GM23248 (cell line): ENCODE measurements around the gene XIAP. TPM values are rescaled to one million over a fixed set of nuclear protein-coding genes. Genes with fewer than 3 reads are reported as not detected.
A peak's percentile ranks its signal among the peaks of the same experiment; 100 is the strongest.

Source experiments
- DNase-seq: peaks from one replicate; pipeline ENCODE4 v3.0.0-alpha.2; 2015
- H2AFZ ChIP-seq: fragments of 200-600 bp; sonication (generic); 2 replicates; pipeline ENCODE4 v1.6.1; 2016; ENCODE audit warnings: antibody characterized with exemption
- H3F3A ChIP-seq: fragments of 200-600 bp; sonication (generic); 2 replicates; pipeline ENCODE4 v1.6.1; 2016; ENCODE audit warnings: mild to moderate bottlenecking, antibody characterized with exemption, mixed run types; ENCODE audit not compliant: insufficient read depth
- H3K27ac ChIP-seq: fragments of 200-600 bp; sonication (generic); 2 replicates; pipeline ENCODE4 v1.5.1; 2016; ENCODE audit warnings: mild to moderate bottlenecking
- H3K27me3 ChIP-seq: fragments of 200-600 bp; sonication (generic); replicated peaks from 2 replicates; pipeline ENCODE4 v1.6.1; 2016; ENCODE audit warnings: mild to moderate bottlenecking; ENCODE audit not compliant: insufficient read depth
- H3K36me3 ChIP-seq: fragments of 200-600 bp; sonication (generic); 2 replicates; pipeline ENCODE4 v1.6.1; 2016; ENCODE audit warnings: low read depth, mild to moderate bottlenecking
- H3K4me1 ChIP-seq: fragments of 200-600 bp; sonication (generic); 2 replicates; pipeline ENCODE4 v1.6.1; 2016; ENCODE audit warnings: mild to moderate bottlenecking; ENCODE audit not compliant: insufficient read depth
- H3K4me2 ChIP-seq: fragments of 200-600 bp; sonication (generic); one replicate; pipeline ENCODE4 v1.6.1; 2016; ENCODE audit warnings: mild to moderate bottlenecking; ENCODE audit not compliant: unreplicated experiment
- H3K4me3 ChIP-seq: fragments of 200-600 bp; sonication (generic); 2 replicates; pipeline ENCODE4 v1.5.1; 2016; ENCODE audit warnings: mild to moderate bottlenecking
- H3K79me2 ChIP-seq: fragments of 200-600 bp; sonication (generic); 2 replicates; pipeline ENCODE4 v1.6.1; 2016; ENCODE audit warnings: mild to moderate bottlenecking; ENCODE audit not compliant: insufficient read depth
- H3K9ac ChIP-seq: fragments of 200-600 bp; sonication (generic); 2 replicates; pipeline ENCODE4 v1.6.1; 2016; ENCODE audit warnings: mild to moderate bottlenecking
- H3K9me2 ChIP-seq: fragments of 200-600 bp; sonication (generic); 2 replicates; pipeline ENCODE4 v1.6.1; 2016; ENCODE audit warnings: mixed run types, mild to moderate bottlenecking, moderate library complexity; ENCODE audit not compliant: insufficient read depth
- H3K9me3 ChIP-seq: fragments of 200-600 bp; sonication (generic); one replicate; pipeline ENCODE4 v1.6.1; 2017; ENCODE audit warnings: low read depth
- H4K20me1 ChIP-seq: fragments of 200-600 bp; sonication (generic); 2 replicates; pipeline ENCODE4 v1.6.0; 2016; ENCODE audit not compliant: insufficient read depth
- EZH2 ChIP-seq: fragments of 200-600 bp; sonication (generic); IDR thresholded peaks from 2 replicates; pipeline ENCODE4 v1.6.1; 2018; ENCODE audit warnings: antibody characterized with exemption, mild to moderate bottlenecking; ENCODE audit not compliant: insufficient read depth, poor library complexity, severe bottlenecking
- EZH2phosphoT487 ChIP-seq: fragments of 200-600 bp; sonication (generic); IDR thresholded peaks from 2 replicates; pipeline ENCODE4 v1.6.1; 2018; ENCODE audit warnings: antibody characterized with exemption, moderate library complexity, mild to moderate bottlenecking, low read depth; ENCODE audit not compliant: insufficient read depth
- WGBS, 2 experiments: methylation state at CpG; one replicate each; pipeline ENCODE4 v1.1.6; 2015 to 2017; ENCODE audit warnings: low lambda C conversion rate in 2 of 2, low coverage in 1 of 2; ENCODE audit errors: missing lambda C conversion rate in 2 of 2; 5-methylcytosine and 5-hydroxymethylcytosine counted together
- in situ Hi-C: fragments of 300-500 bp; cut with MboI; formaldehyde crosslinking; loops from 2 replicates; pipeline ENCODE4 v1.15.0; 2020
- polyA plus RNA-seq: library from polyadenylated mRNA; unstranded; fragments of >200 nt; fragmentation: Nextera tagmentation; extraction: Ambion mirVana; gene quantifications from 2 replicates; pipeline ENCODE4 v1.2.1, GENCODE V29; 2016
- small RNA-seq: library from RNA; depleted of rRNA; stranded (forward); fragments of <200 nt; gene quantifications from one replicate; pipeline ENCODE3, GENCODE V24; 2014; ENCODE audit warnings: low read depth, low replicate concordance
- total RNA-seq: library from RNA; depleted of rRNA; stranded (reverse); fragments of >200 nt; shearing (Covaris generic); gene quantifications from 2 replicates; pipeline ENCODE4 v1.2.3, GENCODE V29; 2014; rRNA removed

XIAP gene
- total and polyA plus RNA-seq, 2 experiments from 2014 or later: 17.3 to 19.7 TPM

GRCh38 chrX:123960956-123961267 is 101.1 kb downstream of the XIAP start:
- in situ Hi-C loops: no loop called here
- H3K9ac ChIP-seq: peak overlapping the region; percentile 100
- H3K4me3 ChIP-seq: peak overlapping the region; percentile 89
- peak overlapping the region; percentile 100 for H3K27ac ChIP-seq
- DNase-seq: no peak
- peaks cover 21% of the 10 kb centered on the region; the same call in 1 of the 2 replicates for H3K4me1 ChIP-seq
- peaks cover 33% of the 10 kb centered on the region for H3F3A ChIP-seq
- no peaks in the 10 kb centered on the region for H3K27me3 ChIP-seq
- 2% methylated on average over 13 of the region's 13 CpGs; no CpG with 5 or more reads in 1 of the 2 experiments for WGBS, 2 experiments
- no peaks in the 10 kb centered on the region for H3K9me3 ChIP-seq
- peaks cover 46% of the 10 kb centered on the region for H3K79me2 ChIP-seq
- TF ChIP-seq EZH2phosphoT487: no peak
- no peak for TF ChIP-seq EZH2
- no peaks in the 10 kb centered on the region; the same call in 1 of the 2 replicates for H4K20me1 ChIP-seq
- peak overlapping the region; percentile 67 for H2AFZ ChIP-seq
- no peaks in the 10 kb centered on the region for H3K36me3 ChIP-seq
- peak overlapping the region; percentile 78 for H3K4me2 ChIP-seq
- H3K9me2 ChIP-seq: no peaks in the 10 kb centered on the region

DNA sequence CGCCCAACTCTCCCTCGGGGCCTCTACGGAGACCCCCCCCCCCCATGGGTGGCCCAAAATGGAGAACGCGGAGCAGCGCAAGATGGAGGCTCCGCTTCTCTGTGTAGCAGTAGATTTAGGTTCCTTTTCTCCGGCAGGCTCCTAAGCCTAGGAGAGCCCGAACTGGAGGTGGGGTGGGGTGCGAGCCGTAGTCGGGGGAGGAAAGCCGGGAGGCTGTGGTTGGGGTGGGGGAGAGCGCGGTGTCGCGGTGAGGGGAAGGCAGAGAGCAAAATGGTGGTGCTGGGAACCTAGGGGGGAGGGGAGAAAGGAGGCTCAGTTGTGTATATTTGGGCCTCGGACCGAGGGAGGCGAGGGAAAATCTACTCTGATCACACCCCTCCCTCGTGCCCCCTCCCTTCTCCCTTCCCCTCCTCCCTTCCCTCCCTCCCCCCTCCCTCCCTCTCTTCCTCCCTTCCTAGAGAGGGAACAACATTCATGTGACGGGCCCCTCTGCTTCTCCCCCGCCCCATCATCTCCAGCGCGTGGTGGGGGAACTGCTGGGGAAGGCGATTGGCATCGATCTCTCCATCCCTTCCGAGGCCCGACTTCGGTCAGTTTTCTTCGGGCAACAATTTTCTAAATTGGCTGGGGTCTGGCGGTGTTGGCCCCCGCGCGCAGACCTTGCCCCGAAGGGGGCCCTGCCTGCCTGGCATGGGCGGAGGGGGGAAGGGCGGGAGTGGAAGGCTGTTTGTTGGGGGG is 101.6 kb downstream of the XIAP start, which contains the start of gene STAG2:
STAG2 (plus strand) TSS at position 439 of the 738 bp plus-strand sequence. CDS start 60,922 bp downstream, outside the sequence.
- no peaks in the 10 kb centered on the region for H3K36me3 ChIP-seq
- H3K9me3 ChIP-seq: no peaks in the 10 kb centered on the region
- peaks cover 33% of the 10 kb centered on the region for H3F3A ChIP-seq
- no peak for TF ChIP-seq EZH2
- no peak for TF ChIP-seq EZH2phosphoT487
- in situ Hi-C loops: no loop called here
- no peaks in the 10 kb centered on the region; the same call in 1 of the 2 replicates for H4K20me1 ChIP-seq
- no peaks in the 10 kb centered on the region for H3K27me3 ChIP-seq
- 0% methylated on average over 12 to 37 of the region's 38 CpGs for WGBS, 2 experiments
- peaks cover 52% of the 10 kb centered on the region for H3K79me2 ChIP-seq
- H2AFZ ChIP-seq: peak within 1 kb of the TSS; percentile 67
- H3K4me3 ChIP-seq: peak within 1 kb of the TSS; percentile 89
- DNase-seq: peak; percentile 84
- H3K9me2 ChIP-seq: no peaks in the 10 kb centered on the region
- H3K9ac ChIP-seq: peak within 1 kb of the TSS; percentile 100
- H3K4me1 ChIP-seq: peaks cover 21% of the 10 kb centered on the region; the same call in 1 of the 2 replicates
- peak within 1 kb of the TSS; percentile 100 for H3K27ac ChIP-seq
- H3K4me2 ChIP-seq: peak within 1 kb of the TSS; percentile 93

- Histone ChIP-seq H3K36me3 (no peaks in the 10 kb centered on the region), H3K9ac (peak overlapping the region; percentile 100), H3F3A (peaks cover 33% of the 10 kb centered on the region), H3K4me3 (peak overlapping the region; percentile 89), H3K9me3 (no peaks in the 10 kb centered on the region), H3K27me3 (no peaks in the 10 kb centered on the region), H3K9me2 (no peaks in the 10 kb centered on the region), H3K27ac (peak overlapping the region; percentile 100), H3K4me1 (peaks cover 21% of the 10 kb centered on the region; the same call in 1 of the 2 replicates), H3K4me2 (peak overlapping the region; percentile 93), H3K79me2 (peaks cover 58% of the 10 kb centered on the region), H2AFZ (peak overlapping the region; percentile 19; the same call in 1 of the 2 replicates), H4K20me1 (no peaks in the 10 kb centered on the region; the same call in 1 of the 2 replicates)
- peak; percentile 52 for DNase-seq
- 0 to 2% methylated on average over 21 to 23 of the region's 23 CpGs for WGBS, 2 experiments
- no peak for TF ChIP-seq EZH2
- no peak for TF ChIP-seq EZH2phosphoT487
- in situ Hi-C loops: no loop called here
Observed at GRCh38 chrX:123962006-123962467, 102.2 kb downstream of the XIAP start.

DNA sequence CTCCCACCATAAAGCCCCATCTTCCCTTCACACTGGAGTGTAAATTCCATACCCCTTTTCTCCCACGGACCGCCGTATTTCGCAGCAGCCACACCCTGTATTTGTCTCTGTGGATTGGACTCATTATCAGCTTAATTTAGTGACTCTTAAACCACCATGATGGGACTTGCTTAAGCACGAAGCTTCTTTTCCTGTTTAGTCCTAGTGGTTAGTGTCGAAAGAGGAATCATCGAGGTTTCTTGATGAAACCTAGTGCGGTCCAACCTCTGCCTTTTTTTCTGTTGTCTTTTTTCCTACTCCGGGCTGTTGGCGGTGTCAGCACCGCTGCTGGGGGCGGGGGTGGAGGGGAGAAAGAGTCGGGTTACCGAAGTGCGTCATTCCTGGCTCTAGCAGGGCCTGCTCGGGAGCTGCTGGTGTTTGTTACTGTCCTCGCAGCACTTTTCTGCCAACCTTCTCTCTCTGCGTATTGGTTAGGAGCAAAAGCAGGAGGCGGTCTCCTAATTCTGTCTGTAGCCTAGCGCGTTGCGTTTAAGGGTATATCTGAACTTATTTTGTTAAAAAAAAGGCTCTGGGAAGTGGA is 103.0 kb downstream of the XIAP start:
- Histone ChIP-seq H2AFZ (no peak overlapping the region), H3K9me2 (no peaks in the 10 kb centered on the region), H3K79me2 (peaks cover 66% of the 10 kb centered on the region), H3K4me3 (peak overlapping the region; percentile 89), H3K4me2 (peak overlapping the region; percentile 93), H3K4me1 (peaks cover 21% of the 10 kb centered on the region; the same call in 1 of the 2 replicates), H3K36me3 (no peaks in the 10 kb centered on the region), H3K27me3 (no peaks in the 10 kb centered on the region), H4K20me1 (no peaks in the 10 kb centered on the region; the same call in 1 of the 2 replicates), H3K9me3 (no peaks in the 10 kb centered on the region), H3K9ac (peak overlapping the region; percentile 100), H3K27ac (peak overlapping the region; percentile 100), H3F3A (peaks cover 33% of the 10 kb centered on the region)
- in situ Hi-C loops: no loop called here
- peak; percentile 95 for DNase-seq
- 0 to 2% methylated on average over 21 to 22 of the region's 22 CpGs for WGBS, 2 experiments
- TF ChIP-seq EZH2phosphoT487 (no peak), EZH2 (no peak)

Small RNAs within 50 kb of the gene (small RNA-seq; reads per million reads assigned to genes)
- gene RF00019: not detected
- gene RN7SL190P: not detected
- not detected for gene RNU6-122P

Other genes with a start within 250 kb of the XIAP start
- 35.8 and 47.8 TPM in 2 replicates for gene THOC2, start 127.0 kb upstream of the XIAP start, total RNA-seq
- gene THOC2, start 127.0 kb upstream of the XIAP start, polyA plus RNA-seq: 47.4 and 53.4 TPM in 2 replicates
- gene STAG2, start 101.7 kb downstream of the XIAP start, total RNA-seq: 51.7 and 56.3 TPM in 2 replicates
- gene STAG2, start 101.7 kb downstream of the XIAP start, polyA plus RNA-seq: 25.7 and 29.2 TPM in 2 replicates